ENCODE measurements around the gene IQSEC2. TPM values are rescaled to one million over a fixed set of nuclear protein-coding genes. Genes with fewer than 3 reads are reported as not detected.

The IQSEC2 gene
- total and polyA plus RNA-seq, 2 of the 8 experiments (the other 6 are each of a cell fraction or from before 2014, with no cell fraction given), result 6.1 to 54.9 TPM

DNA sequence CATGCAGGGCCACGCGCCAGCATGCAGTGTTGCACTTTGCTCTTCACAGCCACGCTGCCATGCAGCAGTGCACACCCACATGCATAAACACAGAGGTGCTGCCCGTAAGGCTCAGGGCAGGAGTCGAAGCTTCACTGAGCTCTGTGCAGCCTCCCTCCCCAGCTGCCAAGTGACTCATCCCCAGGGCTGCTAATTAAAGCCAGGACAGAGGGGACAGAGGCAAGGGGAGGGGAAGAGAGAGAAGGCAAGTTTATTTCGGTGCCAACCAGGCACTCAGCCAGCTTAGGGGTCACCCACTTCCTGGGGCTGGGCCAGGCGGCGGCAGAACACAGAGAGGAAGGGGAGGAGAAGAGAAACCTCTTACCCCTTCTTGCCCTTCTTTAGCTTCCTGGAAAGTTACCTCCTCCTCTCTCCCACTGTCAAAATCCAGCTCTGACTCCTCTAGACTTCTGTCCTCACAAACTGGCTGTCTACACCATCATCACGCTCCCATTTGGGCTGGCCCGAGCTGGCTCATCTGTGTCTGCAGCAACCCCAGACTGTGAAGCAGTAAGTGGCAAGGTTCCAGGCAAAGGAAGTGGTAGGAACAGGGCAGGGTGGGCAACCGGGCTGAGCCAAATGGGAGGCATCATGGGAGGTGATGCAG is 6.2 kb upstream of the IQSEC2 start (continued):
- TF ChIP-seq, protein P1, sequence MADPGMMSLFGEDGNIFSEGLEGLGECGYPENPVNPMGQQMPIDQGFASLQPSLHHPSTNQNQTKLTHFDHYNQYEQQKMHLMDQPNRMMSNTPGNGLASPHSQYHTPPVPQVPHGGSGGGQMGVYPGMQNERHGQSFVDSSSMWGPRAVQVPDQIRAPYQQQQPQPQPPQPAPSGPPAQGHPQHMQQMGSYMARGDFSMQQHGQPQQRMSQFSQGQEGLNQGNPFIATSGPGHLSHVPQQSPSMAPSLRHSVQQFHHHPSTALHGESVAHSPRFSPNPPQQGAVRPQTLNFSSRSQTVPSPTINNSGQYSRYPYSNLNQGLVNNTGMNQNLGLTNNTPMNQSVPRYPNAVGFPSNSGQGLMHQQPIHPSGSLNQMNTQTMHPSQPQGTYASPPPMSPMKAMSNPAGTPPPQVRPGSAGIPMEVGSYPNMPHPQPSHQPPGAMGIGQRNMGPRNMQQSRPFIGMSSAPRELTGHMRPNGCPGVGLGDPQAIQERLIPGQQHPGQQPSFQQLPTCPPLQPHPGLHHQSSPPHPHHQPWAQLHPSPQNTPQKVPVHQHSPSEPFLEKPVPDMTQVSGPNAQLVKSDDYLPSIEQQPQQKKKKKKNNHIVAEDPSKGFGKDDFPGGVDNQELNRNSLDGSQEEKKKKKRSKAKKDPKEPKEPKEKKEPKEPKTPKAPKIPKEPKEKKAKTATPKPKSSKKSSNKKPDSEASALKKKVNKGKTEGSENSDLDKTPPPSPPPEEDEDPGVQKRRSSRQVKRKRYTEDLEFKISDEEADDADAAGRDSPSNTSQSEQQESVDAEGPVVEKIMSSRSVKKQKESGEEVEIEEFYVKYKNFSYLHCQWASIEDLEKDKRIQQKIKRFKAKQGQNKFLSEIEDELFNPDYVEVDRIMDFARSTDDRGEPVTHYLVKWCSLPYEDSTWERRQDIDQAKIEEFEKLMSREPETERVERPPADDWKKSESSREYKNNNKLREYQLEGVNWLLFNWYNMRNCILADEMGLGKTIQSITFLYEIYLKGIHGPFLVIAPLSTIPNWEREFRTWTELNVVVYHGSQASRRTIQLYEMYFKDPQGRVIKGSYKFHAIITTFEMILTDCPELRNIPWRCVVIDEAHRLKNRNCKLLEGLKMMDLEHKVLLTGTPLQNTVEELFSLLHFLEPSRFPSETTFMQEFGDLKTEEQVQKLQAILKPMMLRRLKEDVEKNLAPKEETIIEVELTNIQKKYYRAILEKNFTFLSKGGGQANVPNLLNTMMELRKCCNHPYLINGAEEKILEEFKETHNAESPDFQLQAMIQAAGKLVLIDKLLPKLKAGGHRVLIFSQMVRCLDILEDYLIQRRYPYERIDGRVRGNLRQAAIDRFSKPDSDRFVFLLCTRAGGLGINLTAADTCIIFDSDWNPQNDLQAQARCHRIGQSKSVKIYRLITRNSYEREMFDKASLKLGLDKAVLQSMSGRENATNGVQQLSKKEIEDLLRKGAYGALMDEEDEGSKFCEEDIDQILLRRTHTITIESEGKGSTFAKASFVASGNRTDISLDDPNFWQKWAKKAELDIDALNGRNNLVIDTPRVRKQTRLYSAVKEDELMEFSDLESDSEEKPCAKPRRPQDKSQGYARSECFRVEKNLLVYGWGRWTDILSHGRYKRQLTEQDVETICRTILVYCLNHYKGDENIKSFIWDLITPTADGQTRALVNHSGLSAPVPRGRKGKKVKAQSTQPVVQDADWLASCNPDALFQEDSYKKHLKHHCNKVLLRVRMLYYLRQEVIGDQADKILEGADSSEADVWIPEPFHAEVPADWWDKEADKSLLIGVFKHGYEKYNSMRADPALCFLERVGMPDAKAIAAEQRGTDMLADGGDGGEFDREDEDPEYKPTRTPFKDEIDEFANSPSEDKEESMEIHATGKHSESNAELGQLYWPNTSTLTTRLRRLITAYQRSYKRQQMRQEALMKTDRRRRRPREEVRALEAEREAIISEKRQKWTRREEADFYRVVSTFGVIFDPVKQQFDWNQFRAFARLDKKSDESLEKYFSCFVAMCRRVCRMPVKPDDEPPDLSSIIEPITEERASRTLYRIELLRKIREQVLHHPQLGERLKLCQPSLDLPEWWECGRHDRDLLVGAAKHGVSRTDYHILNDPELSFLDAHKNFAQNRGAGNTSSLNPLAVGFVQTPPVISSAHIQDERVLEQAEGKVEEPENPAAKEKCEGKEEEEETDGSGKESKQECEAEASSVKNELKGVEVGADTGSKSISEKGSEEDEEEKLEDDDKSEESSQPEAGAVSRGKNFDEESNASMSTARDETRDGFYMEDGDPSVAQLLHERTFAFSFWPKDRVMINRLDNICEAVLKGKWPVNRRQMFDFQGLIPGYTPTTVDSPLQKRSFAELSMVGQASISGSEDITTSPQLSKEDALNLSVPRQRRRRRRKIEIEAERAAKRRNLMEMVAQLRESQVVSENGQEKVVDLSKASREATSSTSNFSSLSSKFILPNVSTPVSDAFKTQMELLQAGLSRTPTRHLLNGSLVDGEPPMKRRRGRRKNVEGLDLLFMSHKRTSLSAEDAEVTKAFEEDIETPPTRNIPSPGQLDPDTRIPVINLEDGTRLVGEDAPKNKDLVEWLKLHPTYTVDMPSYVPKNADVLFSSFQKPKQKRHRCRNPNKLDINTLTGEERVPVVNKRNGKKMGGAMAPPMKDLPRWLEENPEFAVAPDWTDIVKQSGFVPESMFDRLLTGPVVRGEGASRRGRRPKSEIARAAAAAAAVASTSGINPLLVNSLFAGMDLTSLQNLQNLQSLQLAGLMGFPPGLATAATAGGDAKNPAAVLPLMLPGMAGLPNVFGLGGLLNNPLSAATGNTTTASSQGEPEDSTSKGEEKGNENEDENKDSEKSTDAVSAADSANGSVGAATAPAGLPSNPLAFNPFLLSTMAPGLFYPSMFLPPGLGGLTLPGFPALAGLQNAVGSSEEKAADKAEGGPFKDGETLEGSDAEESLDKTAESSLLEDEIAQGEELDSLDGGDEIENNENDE (IDR thresholded peaks at IDR 0.05; ENCODE audit: insufficient replicate concordance, low read length), result no peak
- TF ChIP-seq TCF12 (IDR thresholded peaks at IDR 0.05; ENCODE audit: low read depth, low read length) (no peak), BCL11A (IDR thresholded peaks at IDR 0.05; ENCODE audit: low read depth in 2 of 2, low read length in 2 of 2) (no peak), PHF8 (conservative IDR thresholded peaks at IDR 0.05; ENCODE audit: low read depth, low read length) (no peak), MAFK (IDR thresholded peaks at IDR 0.05; ENCODE audit: low read depth, low read length) (no peak), BRCA1 (IDR thresholded peaks at IDR 0.05; ENCODE audit: low read depth, low read length) (no peak), JUN (IDR thresholded peaks at IDR 0.05; ENCODE audit: low read depth, low read length) (no peak), EP300 (IDR thresholded peaks at IDR 0.05; ENCODE audit: borderline replicate concordance in 1 of 2, low read depth in 2 of 2, low read length in 2 of 2) (no peak)
- TF ChIP-seq, protein P2, sequence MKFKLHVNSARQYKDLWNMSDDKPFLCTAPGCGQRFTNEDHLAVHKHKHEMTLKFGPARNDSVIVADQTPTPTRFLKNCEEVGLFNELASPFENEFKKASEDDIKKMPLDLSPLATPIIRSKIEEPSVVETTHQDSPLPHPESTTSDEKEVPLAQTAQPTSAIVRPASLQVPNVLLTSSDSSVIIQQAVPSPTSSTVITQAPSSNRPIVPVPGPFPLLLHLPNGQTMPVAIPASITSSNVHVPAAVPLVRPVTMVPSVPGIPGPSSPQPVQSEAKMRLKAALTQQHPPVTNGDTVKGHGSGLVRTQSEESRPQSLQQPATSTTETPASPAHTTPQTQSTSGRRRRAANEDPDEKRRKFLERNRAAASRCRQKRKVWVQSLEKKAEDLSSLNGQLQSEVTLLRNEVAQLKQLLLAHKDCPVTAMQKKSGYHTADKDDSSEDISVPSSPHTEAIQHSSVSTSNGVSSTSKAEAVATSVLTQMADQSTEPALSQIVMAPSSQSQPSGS (IDR thresholded peaks at IDR 0.05; ENCODE audit: low read length), result no peak

Measured in H1 (cell line).